ENCODE results near the gene FREM1. TPM values are rescaled to one million over a fixed set of nuclear protein-coding genes. Genes with fewer than 3 reads are reported as not detected.

Gene FREM1
- total and polyA plus RNA-seq, 2 experiments from 2014 or later: 0.78 to 3.1 TPM

GRCh38 chr9:14693251-14693861 is 216.9 kb downstream of the FREM1 start, which contains the start of gene ZDHHC21:
Gene ZDHHC21 (minus strand): TSS chr9:14693432. CDS start chr9:14674340, 19,092 bp downstream.
- TF ChIP-seq CREB1 (CRISPR knock-in tag; IDR thresholded peaks at IDR 0.05; ENCODE audit: low read depth): no peak
- no peak for TF ChIP-seq NANOG (IDR thresholded peaks at IDR 0.05; ENCODE audit: borderline replicate concordance)
- peak; percentile 77 for TF ChIP-seq POLR2AphosphoS5 (IDR thresholded peaks at IDR 0.05; ENCODE audit: low read depth)
- no peaks in the 10 kb centered on the region for H3K9me2 ChIP-seq (ENCODE audit: insufficient read depth)
- ATAC-seq (peak; percentile 93), DNase-seq (ENCODE audit: low spot score) (peak; percentile 67)
- Mint-ChIP-seq H3K9me3 (no peaks in the 10 kb centered on the region), H3K4me3 (peak within 1 kb of the TSS; percentile 95), H3K27me3 (ENCODE audit: insufficient read depth, low read depth, poor library complexity) (peaks cover 7% of the 10 kb centered on the region), H3K4me1 (peaks cover 21% of the 10 kb centered on the region), H3K27ac (peak within 1 kb of the TSS; percentile 88), H3K36me3 (ENCODE audit: low read depth) (peaks cover 15% of the 10 kb centered on the region)
- H4K20me1 ChIP-seq (replicated peaks; ENCODE audit: insufficient read depth): no peaks in the 10 kb centered on the region
- peaks cover 20% of the 10 kb centered on the region for H3K79me2 ChIP-seq (replicated peaks; ENCODE audit: insufficient read depth)
- H3K4me1 ChIP-seq (ENCODE audit: insufficient read depth): peaks cover 12% of the 10 kb centered on the region; the same call in 1 of the 2 replicates
- peak within 1 kb of the TSS; percentile 75; the same call in 1 of the 2 replicates for H3K27ac ChIP-seq (ENCODE audit: low read depth)
- no peaks in the 10 kb centered on the region for H3K36me3 ChIP-seq (ENCODE audit: insufficient read depth)
- peaks cover 5% of the 10 kb centered on the region; the same call in 1 of the 2 replicates for H3K27me3 ChIP-seq (ENCODE audit: insufficient read depth)
- H2AFZ ChIP-seq: peak within 1 kb of the TSS; percentile 99
- H3K4me2 ChIP-seq: peak within 1 kb of the TSS; percentile 92
- H3K4me3 ChIP-seq: peak within 1 kb of the TSS; percentile 82
- H3F3A ChIP-seq (replicated peaks; ENCODE audit: low read depth): 0 out of 2 replicates have a peak, but pooled peaks cover 3% of the 10 kb centered on the region

- Mint-ChIP-seq H3K9me3 (no peaks in the 10 kb centered on the region), H3K36me3 (ENCODE audit: low read depth) (peaks cover 20% of the 10 kb centered on the region), H3K27ac (peak overlapping the region; percentile 45; the same call in 1 of the 2 replicates), H3K4me3 (peak overlapping the region; percentile 95), H3K4me1 (peaks cover 21% of the 10 kb centered on the region), H3K27me3 (ENCODE audit: insufficient read depth, low read depth, poor library complexity) (peaks cover 7% of the 10 kb centered on the region)
- H3K36me3 ChIP-seq (ENCODE audit: insufficient read depth): no peaks in the 10 kb centered on the region
- H3F3A ChIP-seq (replicated peaks; ENCODE audit: low read depth): 0 out of 2 replicates have a peak, but pooled peaks cover 3% of the 10 kb centered on the region
- no peaks in the 10 kb centered on the region for H4K20me1 ChIP-seq (replicated peaks; ENCODE audit: insufficient read depth)
- peaks cover 12% of the 10 kb centered on the region; the same call in 1 of the 2 replicates for H3K4me1 ChIP-seq (ENCODE audit: insufficient read depth)
- H3K9me2 ChIP-seq (ENCODE audit: insufficient read depth): no peaks in the 10 kb centered on the region
- peak overlapping the region; percentile 82 for H3K4me3 ChIP-seq
- H3K27ac ChIP-seq (ENCODE audit: low read depth): no peak overlapping the region
- H2AFZ ChIP-seq: peak overlapping the region; percentile 53
- peaks cover 5% of the 10 kb centered on the region; the same call in 1 of the 2 replicates for H3K27me3 ChIP-seq (ENCODE audit: insufficient read depth)
- peak overlapping the region; percentile 92 for H3K4me2 ChIP-seq
- ATAC-seq: peak; percentile 85
- no peak for DNase-seq (ENCODE audit: low spot score)
- H3K79me2 ChIP-seq (replicated peaks; ENCODE audit: insufficient read depth): peaks cover 20% of the 10 kb centered on the region
- no peak for TF ChIP-seq ZNF114 (CRISPR knock-in tag; IDR thresholded peaks at IDR 0.05)
- TF ChIP-seq CTCF (conservative IDR thresholded peaks at IDR 0.05; ENCODE audit: low read depth in 2 of 2): peak in 1 of 2 experiments; percentile 29; a peak in 2 of 4 replicates
These were observed 217.6 kb downstream of the FREM1 start for GRCh38 chr9:14692470-14693250.
